Left ventricle myocardium superior (tissue), 1 donor: ENCODE results near the gene TMEM72. TPM values are rescaled to one million over a fixed set of nuclear protein-coding genes. Genes with fewer than 3 reads are reported as not detected.

Experiments used
- ATAC-seq: fragments of 200-7000 bp; cut with Tn5 transposase; one replicate; pipeline ENCODE4 v1.9.1; 2020; ENCODE audit warnings: mild to moderate bottlenecking, moderate library complexity
- DNase-seq: peaks from one replicate; pipeline ENCODE4 v3.0.0-alpha.2; 2020
- intact Hi-C: fragments of 100-400 bp; cut with micrococcal nuclease; formaldehyde crosslinking; loops from one replicate; pipeline ENCODE4 v1.11.0; 2022
- total RNA-seq: library from RNA; stranded (reverse); fragmentation: NEBNext Ultra II Directional; extraction: Animal tissue kit (Norgen Biotek cat#: 25700); gene quantifications from one replicate; pipeline ENCODE4 v1.2.1, GENCODE V29; 2021
- donor health status: DM: no; HTN: yes; CAD: no; lungs with severe emphysema.

The TMEM72 gene
- total RNA-seq, 1 donor from 2014 or later: not detected

DNA sequence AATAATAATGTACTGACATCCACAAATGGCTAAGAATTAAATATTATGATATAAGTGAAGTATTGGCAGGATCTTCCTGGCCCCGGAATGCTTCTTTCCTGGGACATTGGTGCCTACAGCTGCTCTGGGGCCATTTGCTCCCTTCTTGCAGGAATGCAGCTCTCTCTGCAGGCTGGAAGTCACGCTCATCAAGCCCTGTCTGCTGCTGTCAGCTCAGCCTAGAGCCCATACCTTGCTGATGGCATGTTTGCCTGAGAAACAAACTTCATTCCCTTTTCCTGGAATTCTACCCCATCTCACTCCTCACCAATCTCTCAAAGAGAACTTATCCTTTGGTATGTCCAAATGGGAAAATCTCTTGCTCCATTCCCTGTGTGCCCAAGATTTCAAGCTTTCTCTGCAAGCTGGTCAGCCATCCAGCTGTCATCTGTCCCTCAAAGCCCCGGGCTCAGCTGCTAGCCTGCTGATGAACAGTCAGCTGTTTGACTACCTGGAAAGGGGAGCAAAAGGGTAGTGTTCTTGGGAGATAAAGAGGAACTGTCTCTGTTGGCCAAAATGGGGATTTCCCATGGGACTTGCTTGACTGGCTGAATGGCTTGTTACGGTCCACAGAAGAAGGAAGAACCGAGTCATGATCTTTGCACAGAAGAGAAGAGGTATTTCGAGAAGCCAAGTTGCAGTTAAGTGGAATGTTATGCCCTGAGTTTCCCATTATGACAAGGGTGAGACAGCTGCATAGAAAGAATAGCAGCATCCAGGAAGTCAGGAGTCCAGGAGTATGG is 36.4 kb downstream of the TMEM72 start:
- intact Hi-C loops: no loop called here
- ATAC-seq (no peak), DNase-seq (no peak)

- peak; percentile 91 for ATAC-seq
- no peak for DNase-seq
- intact Hi-C loops: no loop called here
Measured at GRCh38 chr10:44948642-44949041, 37.5 kb downstream of the TMEM72 start.

- intact Hi-C loops: no loop called here
- DNase-seq (no peak), ATAC-seq (peak; percentile 38)
Measured at GRCh38 chr10:44949127-44949802, 38.1 kb downstream of the TMEM72 start.

- intact Hi-C loops: no loop called here
- DNase-seq (no peak), ATAC-seq (peak; percentile 45)
Measured at GRCh38 chr10:44949915-44950314, 38.8 kb downstream of the TMEM72 start.

DNA sequence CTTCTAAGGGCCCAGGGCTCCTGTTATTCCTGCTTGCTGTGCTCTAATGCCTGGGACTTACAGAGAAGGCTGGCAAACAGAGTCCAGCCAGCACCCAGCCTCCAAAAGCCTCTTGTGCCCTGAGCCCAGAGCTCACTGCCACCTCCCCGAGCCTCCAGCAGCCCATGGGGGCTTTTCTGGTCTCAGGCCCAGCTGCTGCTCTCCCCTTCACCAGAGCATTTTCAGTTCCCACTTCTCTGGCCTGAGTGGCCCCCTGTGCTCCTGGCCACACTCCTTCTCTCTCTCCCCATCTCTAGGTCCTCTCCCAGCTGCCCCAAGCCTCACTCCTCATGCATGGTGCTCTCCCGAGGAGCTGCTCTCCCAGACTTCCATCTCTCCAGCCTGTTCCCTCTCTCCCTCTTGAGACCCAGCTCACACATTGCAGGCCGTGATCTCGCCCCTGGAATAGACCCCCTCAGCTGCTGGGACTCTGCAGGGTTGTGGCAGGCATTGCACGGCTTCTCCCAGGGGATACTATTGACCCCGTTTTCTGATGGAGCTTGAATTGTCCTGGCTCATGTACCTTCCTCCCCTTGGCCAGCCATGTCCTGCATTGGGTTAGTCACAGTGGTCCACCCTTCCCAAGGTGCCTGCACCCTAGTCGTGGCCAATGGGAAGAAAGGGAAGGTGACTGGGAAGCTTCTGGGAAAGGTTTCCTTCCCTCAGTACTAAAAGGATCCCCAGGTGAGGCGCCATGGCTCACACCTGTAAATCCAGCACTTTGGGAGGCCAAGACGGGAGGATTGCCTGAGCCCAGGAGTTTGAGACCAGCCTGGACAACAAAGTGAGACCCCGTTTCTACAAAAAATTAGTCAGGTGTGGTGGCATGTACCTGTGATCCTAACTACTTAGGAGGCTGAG is 39.4 kb downstream of the TMEM72 start:
- DNase-seq: no peak
- no peak for ATAC-seq
- intact Hi-C loops: no loop called here

GRCh38 chr10:44951576-44952226 is 40.6 kb downstream of the TMEM72 start:
- ATAC-seq: no peak
- no peak for DNase-seq
- intact Hi-C loops: no loop called here

GRCh38 chr10:44952779-44953231 is 41.7 kb downstream of the TMEM72 start:
- DNase-seq (no peak), ATAC-seq (no peak)
- intact Hi-C loops: no loop called here

GRCh38 chr10:44954042-44954441 is 42.9 kb downstream of the TMEM72 start:
- intact Hi-C loops: no loop called here
- ATAC-seq (no peak), DNase-seq (no peak)

GRCh38 chr10:44954962-44955361 is 43.8 kb downstream of the TMEM72 start:
- DNase-seq (no peak), ATAC-seq (no peak)
- intact Hi-C loops: no loop called here

- intact Hi-C loops: no loop called here
- ATAC-seq (peak; percentile 0), DNase-seq (peak; percentile 71)
Measured at GRCh38 chr10:44955413-44956070, 44.4 kb downstream of the TMEM72 start.

DNA sequence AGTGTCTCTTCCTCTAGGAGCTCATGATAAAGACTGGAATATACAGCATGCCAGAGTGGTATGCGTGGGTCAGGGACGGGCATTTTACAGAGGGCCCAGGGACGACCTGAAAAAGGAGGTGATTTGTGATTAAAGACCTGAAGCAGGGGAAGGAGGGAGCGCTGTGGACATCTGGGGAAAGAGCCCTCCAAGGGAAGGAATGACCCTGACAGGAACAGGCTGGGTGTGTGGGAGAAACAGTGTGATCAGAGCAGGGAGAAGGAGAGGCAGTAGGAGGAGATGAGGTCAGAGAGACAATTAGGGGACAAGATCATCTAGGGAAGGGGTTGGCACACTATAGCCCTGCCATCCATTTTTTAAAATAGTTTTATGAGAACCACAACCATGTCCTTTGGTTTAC is 45.1 kb downstream of the TMEM72 start:
- ATAC-seq (no peak), DNase-seq (no peak)
- intact Hi-C loops: no loop called here

DNA sequence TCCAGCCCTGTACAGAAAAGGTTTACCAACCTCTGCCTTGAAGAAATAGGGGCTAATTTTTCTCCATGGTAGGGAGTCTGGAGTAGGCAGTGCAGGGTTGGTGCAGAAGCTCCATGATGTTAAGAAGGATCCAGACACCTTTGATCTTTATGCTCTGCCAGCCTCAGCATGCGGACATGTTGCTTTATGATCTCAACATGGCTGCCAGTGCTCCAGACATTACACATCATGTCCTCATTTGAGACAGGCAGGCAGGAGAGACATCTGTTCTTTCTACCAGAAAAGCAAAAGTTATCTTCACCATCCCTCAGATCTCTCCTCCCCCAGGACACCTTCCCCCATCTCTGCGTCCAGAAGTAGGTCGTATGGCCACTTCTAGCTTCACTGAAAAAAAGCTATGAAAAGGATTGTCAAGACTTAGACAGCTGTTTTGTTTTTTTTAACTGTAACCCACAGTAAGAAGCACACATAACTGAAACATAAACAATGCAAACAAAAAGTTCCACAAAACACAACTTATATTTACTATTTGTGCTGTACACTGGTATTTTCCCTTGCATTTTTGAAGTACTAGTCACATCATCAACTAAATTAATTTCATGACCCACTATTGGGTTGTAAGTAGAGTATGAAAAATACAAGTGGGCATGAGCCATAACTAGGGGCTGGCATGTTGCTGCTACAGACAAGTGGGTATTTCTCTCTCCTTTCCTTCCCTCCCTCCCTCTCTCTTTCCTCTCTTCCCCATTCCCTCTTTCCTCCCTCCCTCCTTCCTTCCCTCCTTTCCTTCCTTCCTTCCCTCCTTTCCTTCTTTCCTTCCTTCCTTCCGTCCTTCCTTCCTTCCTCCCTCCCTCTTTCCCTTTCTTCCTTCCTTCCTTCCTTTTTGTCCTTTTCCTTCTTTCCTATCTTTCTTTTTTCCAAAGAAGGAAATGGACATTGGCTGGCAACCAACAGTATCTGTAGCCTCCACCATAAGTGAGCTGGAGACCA is 45.9 kb downstream of the TMEM72 start:
- DNase-seq: no peak
- no peak for ATAC-seq
- intact Hi-C loops: no loop called here

DNA sequence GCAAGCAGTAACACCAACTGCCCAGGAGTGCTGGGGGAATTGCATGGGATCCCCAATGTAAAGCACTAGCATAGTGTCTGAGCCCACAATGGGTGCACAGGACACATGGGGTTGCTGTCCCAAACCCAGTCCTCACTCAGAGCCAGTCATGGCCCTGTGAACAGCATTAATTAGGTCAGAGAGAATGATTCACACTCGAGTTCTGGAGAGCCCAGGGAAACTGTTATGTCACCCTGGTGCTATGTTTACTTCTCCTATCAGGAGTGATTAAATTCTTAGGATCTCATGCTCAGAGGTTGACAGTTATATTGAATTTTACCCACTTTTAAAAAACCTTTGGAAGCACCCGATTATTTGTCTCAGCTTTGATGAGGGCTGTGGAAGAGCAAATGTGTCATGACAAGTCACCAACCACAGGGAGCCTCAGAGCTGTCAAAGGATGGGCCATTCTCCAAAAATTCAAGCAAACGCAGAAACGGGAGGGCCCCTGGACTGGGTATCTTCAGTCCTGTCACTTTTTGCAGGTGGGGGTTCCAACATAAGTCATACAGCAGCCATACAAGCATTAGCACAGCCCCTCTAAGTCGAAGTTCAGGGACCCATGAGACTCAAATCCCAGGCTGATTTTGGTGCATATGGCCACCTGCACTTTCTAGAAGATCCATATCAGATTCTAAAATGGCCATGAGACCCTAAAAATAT is 47.2 kb downstream of the TMEM72 start:
- DNase-seq: no peak
- intact Hi-C loops: no loop called here
- peak; percentile 60 for ATAC-seq

DNA sequence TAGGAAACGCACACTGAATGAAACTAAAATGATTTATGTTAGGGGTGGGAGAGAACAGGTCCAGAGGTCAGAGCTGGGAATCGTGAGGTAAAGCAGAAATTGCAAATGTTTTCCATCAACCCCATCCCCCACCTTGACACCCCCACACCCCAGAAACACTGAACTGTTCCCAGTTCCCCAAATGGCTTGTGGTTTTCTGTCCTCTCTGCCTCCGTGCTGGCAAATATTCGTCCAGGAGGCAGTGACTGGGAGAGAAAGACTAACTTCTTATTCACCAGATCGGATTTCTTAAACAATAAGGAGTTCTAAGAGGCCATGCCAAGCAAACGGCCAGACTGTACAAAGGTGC is 47.7 kb downstream of the TMEM72 start:
- DNase-seq (no peak), ATAC-seq (no peak)
- intact Hi-C loops: no loop called here

DNA sequence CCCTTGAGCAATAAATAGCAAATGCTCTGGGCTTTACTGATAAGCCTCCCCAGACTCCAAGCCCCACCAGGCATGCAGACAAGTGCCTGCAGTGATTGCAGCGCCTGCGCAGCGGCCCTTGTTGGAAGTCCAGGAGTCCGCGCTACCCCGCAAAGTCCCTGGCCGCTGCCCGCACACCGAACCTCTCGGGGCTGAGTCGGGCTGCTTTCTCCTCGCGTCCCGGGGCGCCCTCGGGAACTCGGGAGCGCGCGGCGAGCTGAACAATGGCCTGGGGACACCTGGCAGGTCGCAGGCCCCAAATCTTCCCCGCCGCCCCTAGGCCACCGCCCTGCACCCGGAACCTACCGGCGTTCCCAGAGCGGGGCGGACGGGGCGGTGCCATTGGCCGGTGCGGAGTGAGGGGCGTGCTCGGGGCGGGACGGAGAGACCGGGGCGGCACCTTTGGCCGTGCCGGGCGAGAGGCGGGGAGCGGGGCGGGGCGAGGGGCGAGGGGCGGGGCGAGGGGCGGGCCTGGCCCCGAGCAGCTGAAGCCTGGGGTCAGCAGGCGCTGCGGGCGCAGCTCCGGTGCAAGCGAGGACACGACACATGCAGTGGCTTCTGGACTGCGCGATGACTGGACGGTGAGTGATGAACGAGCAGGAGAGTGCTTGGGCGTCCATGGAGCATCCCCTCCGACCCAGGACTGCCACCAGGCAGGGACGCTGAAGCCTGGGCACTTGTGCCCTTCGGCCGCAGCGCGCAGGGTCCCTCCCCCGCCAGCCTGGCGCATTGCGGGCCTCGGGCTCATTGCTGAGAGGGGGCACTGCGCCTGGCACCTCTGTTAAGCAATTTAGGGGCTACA is 48.3 kb downstream of the TMEM72 start, which contains the start of gene RASSF4:
RASSF4 (plus strand) TSS at position 556 of the 841 bp plus-strand sequence. CDS start 10,401 bp downstream, outside the sequence.
- intact Hi-C loops: no loop called here
- ATAC-seq (peak; percentile 86), DNase-seq (peak; percentile 98)

- DNase-seq (no peak), ATAC-seq (no peak)
- intact Hi-C loops: no loop called here
Measured at GRCh38 chr10:44960088-44960460, 48.9 kb downstream of the TMEM72 start.
